NCI-H1092 (cell line): ENCODE results near the gene KREMEN1.
A peak's percentile ranks its signal among the peaks of the same experiment; 100 is the strongest.

Source experiments
- DNase-seq: peaks from one replicate; lab custom pipeline; 2025; lab: John Stamatoyannopoulos, UW

The KREMEN1 gene

GRCh38 chr22:29149841-29150555 lies 77.2 kb downstream of the KREMEN1 start:
- no peak for DNase-seq

- no peak for DNase-seq
Measured at GRCh38 chr22:29150701-29151100, 77.9 kb downstream of the KREMEN1 start.

- no peak for DNase-seq
Measured at GRCh38 chr22:29151316-29151715, 78.5 kb downstream of the KREMEN1 start.

GRCh38 chr22:29152045-29152953 lies 79.5 kb downstream of the KREMEN1 start:
- DNase-seq = no peak

- no peak for DNase-seq
Measured at GRCh38 chr22:29152954-29153719, 80.3 kb downstream of the KREMEN1 start.

- peak; percentile 53 for DNase-seq
Measured at GRCh38 chr22:29154364-29155048, 81.7 kb downstream of the KREMEN1 start.

- DNase-seq = no peak
Measured at GRCh38 chr22:29155966-29156365, 83.1 kb downstream of the KREMEN1 start.

- DNase-seq = no peak
Measured at GRCh38 chr22:29156507-29156906, 83.7 kb downstream of the KREMEN1 start.

GRCh38 chr22:29157759-29158535 lies 85.1 kb downstream of the KREMEN1 start:
- DNase-seq = no peak

GRCh38 chr22:29158546-29158945 lies 85.7 kb downstream of the KREMEN1 start:
- DNase-seq = no peak

GRCh38 chr22:29163808-29164207 lies 91.0 kb downstream of the KREMEN1 start:
- no peak for DNase-seq

- no peak for DNase-seq
Measured at GRCh38 chr22:29165321-29166060, 92.7 kb downstream of the KREMEN1 start.

- DNase-seq = no peak
Measured at GRCh38 chr22:29166180-29166579, 93.3 kb downstream of the KREMEN1 start.

- DNase-seq = no peak
Measured at GRCh38 chr22:29167032-29167911, 94.4 kb downstream of the KREMEN1 start.

GRCh38 chr22:29171721-29172120 lies 98.9 kb downstream of the KREMEN1 start:
- DNase-seq = no peak

GRCh38 chr22:29172216-29172615 lies 99.4 kb downstream of the KREMEN1 start:
- no peak for DNase-seq

- no peak for DNase-seq
Measured at GRCh38 chr22:29175312-29175835, 102.5 kb downstream of the KREMEN1 start.

- no peak for DNase-seq
Measured at GRCh38 chr22:29183971-29184848, 111.4 kb downstream of the KREMEN1 start.
